Thymus (tissue), 2 donors: Measurements from ENCODE around the gene SLC22A3. TPM values are rescaled to one million over a fixed set of nuclear protein-coding genes. Genes with fewer than 3 reads are reported as not detected.

Experiments
- polyA plus RNA-seq: library from polyadenylated mRNA; stranded (reverse); fragments of 200-250 nt; gene quantifications from one replicate; pipeline ENCODE4 v1.2.3, GENCODE V29; 2013
- total RNA-seq: library from RNA; stranded (reverse); fragments of 120-200 nt; gene quantifications from one replicate; pipeline ENCODE4 v1.2.4, GENCODE V29; 2013
- donor health status: healthy.

SLC22A3 gene
- total and polyA plus RNA-seq, 2 donors, result 0.28 to 1.4 TPM

Other genes with a start within 250 kb of the SLC22A3 start
- 0.28 TPM for gene SLC22A1, start 226.6 kb upstream of the SLC22A3 start, total RNA-seq
- gene SLC22A1, start 226.6 kb upstream of the SLC22A3 start, polyA plus RNA-seq, result 1.7 TPM
- gene SLC22A2, start 89.6 kb upstream of the SLC22A3 start, total RNA-seq, result not detected
- gene SLC22A2, start 89.6 kb upstream of the SLC22A3 start, polyA plus RNA-seq, result 0.39 TPM